Transverse colon (tissue), 4 donors: ENCODE measurements around the gene BTNL2. TPM values are rescaled to one million over a fixed set of nuclear protein-coding genes. Genes with fewer than 3 reads are reported as not detected.

Experiments
- DNase-seq: peaks from one replicate; pipeline ENCODE4 v3.0.0-alpha.2; 2019
- H3K27ac ChIP-seq, 4 donors: fragments of 200-600 bp; sonication (generic); 2 replicates each; pipeline ENCODE4 v1.5.1; 2016 to 2018; ENCODE audit warnings: inconsistent platforms in 4 of 4
- H3K27me3 ChIP-seq: fragments of 200-600 bp; sonication (generic); 2 replicates; pipeline ENCODE4 v1.5.1; 2017; ENCODE audit warnings: inconsistent platforms
- H3K36me3 ChIP-seq, 4 donors: fragments of 200-600 bp; sonication (generic); 2 replicates each; pipeline ENCODE4 v1.5.1; 2017 to 2019; ENCODE audit warnings: inconsistent platforms in 4 of 4
- H3K4me1 ChIP-seq, 4 donors: fragments of 200-600 bp; sonication (generic); 2 replicates each; pipeline ENCODE4 v1.5.1; 2017 to 2020; ENCODE audit warnings: inconsistent platforms in 4 of 4
- H3K4me3 ChIP-seq, 4 donors: fragments of 200-600 bp; sonication (generic); 1 replicate in 1 of 4; 2 replicates in 3 of 4; pipeline versions ENCODE4 v1.5.1 to v1.6.1; 2017 to 2019; ENCODE audit warnings: inconsistent platforms in 4 of 4
- H3K9me3 ChIP-seq, 2 donors: fragments of 200-600 bp; sonication (generic); 2 replicates each; pipeline ENCODE4 v1.5.1; 2017 to 2019; ENCODE audit warnings: inconsistent platforms in 2 of 2
- CTCF ChIP-seq, 5 experiments: fragments of 200-600 bp in 3 of 5; fragments of 450-650 bp in 2 of 5; sonication (generic) in 3 of 5; IDR thresholded peaks; 1 replicate in 2 of 5; 2 replicates in 3 of 5; pipeline ENCODE4 v1.5.1; 2016 to 2017; ENCODE audit warnings: antibody characterized with exemption in 5 of 5, inconsistent platforms in 3 of 5, mild to moderate bottlenecking in 2 of 5, moderate library complexity in 1 of 5
- EP300 ChIP-seq: sonication (generic); formaldehyde crosslinking; IDR thresholded peaks from one replicate; pipeline ENCODE4 v1.6.1; 2017; ENCODE audit warnings: antibody characterized with exemption, low read depth
- POLR2A ChIP-seq: fragments of 450-650 bp; IDR thresholded peaks from one replicate; pipeline ENCODE4 v1.6.1; 2016; ENCODE audit warnings: antibody characterized with exemption, mild to moderate bottlenecking, moderate library complexity
- POLR2AphosphoS5 ChIP-seq, 3 donors: sonication (generic); formaldehyde crosslinking; IDR thresholded peaks; one replicate each; pipeline ENCODE4 v1.6.1; 2016; ENCODE audit warnings: antibody characterized with exemption in 3 of 3
- WGBS, 2 donors: methylation state at CpG; one replicate each; pipeline ENCODE4 v1.1.5; 2018; ENCODE audit warnings: low coverage in 1 of 2; 5-methylcytosine and 5-hydroxymethylcytosine counted together
- in situ Hi-C, 4 donors: fragments of 200-750 bp; cut with MboI; loops; one replicate each; pipeline versions ENCODE4 v1.15.0 to v1.15.1; 2017; ENCODE audit warnings: low sequenced_read_pairs in 3 of 4, low pct_ligation_motif_present in 1 of 4, low pct_unique_long_range_greater_than_20kb in 1 of 4
- intact Hi-C: fragments of 100-400 bp; cut with DNase I; formaldehyde crosslinking; loops from one replicate; pipeline ENCODE4 v1.15.1; 2023; ENCODE audit warnings: low total_unique reads
- total RNA-seq, 4 donors: library from RNA; depleted of rRNA; stranded (reverse); fragments of >200 nt; gene quantifications; one replicate each; pipeline ENCODE4 v1.1.0, GENCODE V29; 2016

BTNL2 gene
- total RNA-seq, 4 donors from 2014 or later: not detected

- H3K4me1 ChIP-seq: no peaks in the 10 kb centered on the region
- in situ Hi-C loops: no loop called here
- TF ChIP-seq POLR2A (no peak), POLR2AphosphoS5 (IDR thresholded peaks at IDR 0.05) (no peak), CTCF (IDR thresholded peaks at IDR 0.05) (no peak), EP300 (no peak)
- no peak overlapping the region for H3K27ac ChIP-seq
- no peaks in the 10 kb centered on the region for H3K27me3 ChIP-seq
- H3K36me3 ChIP-seq: no peaks in the 10 kb centered on the region
- 94 to 100% methylated on average over 1 of the region's 1 CpG for WGBS, 2 donors
- no peak for DNase-seq
- H3K9me3 ChIP-seq: no peaks in the 10 kb centered on the region
- intact Hi-C loops: no loop called here
- H3K4me3 ChIP-seq: no peak overlapping the region
These were observed 20.9 kb downstream of the BTNL2 start for GRCh38 chr6:32386040-32386439.

- Histone ChIP-seq H3K4me1 (no peaks in the 10 kb centered on the region), H3K27me3 (no peaks in the 10 kb centered on the region), H3K27ac (no peak overlapping the region), H3K9me3 (no peaks in the 10 kb centered on the region), H3K36me3 (no peaks in the 10 kb centered on the region), H3K4me3 (no peak overlapping the region)
- TF ChIP-seq CTCF (IDR thresholded peaks at IDR 0.05) (no peak), POLR2AphosphoS5 (IDR thresholded peaks at IDR 0.05) (no peak), POLR2A (no peak), EP300 (no peak)
- 29% methylated on average over 1 of the region's 1 CpG; no CpG with 5 or more reads in 1 of the 2 donors for WGBS, 2 donors
- intact Hi-C loops: no loop called here
- in situ Hi-C loops: no loop called here
- no peak for DNase-seq
These were observed 24.1 kb downstream of the BTNL2 start for GRCh38 chr6:32382757-32383420.

GRCh38 chr6:32379545-32379944, 27.4 kb downstream of the BTNL2 start:
- TF ChIP-seq CTCF (IDR thresholded peaks at IDR 0.05): no peak
- TF ChIP-seq EP300: no peak
- no peak for TF ChIP-seq POLR2AphosphoS5 (IDR thresholded peaks at IDR 0.05)
- no peak for TF ChIP-seq POLR2A
- 53 to 70% methylated on average over 2 of the region's 2 CpGs for WGBS, 2 donors

GRCh38 chr6:32375739-32376529, 31.0 kb downstream of the BTNL2 start:
- no peak for DNase-seq
- in situ Hi-C loops: no loop called here
- no peaks in the 10 kb centered on the region for H3K9me3 ChIP-seq
- H3K36me3 ChIP-seq: no peaks in the 10 kb centered on the region
- no peak overlapping the region for H3K4me3 ChIP-seq
- H3K27ac ChIP-seq: no peak overlapping the region
- H3K4me1 ChIP-seq: no peaks in the 10 kb centered on the region
- no peaks in the 10 kb centered on the region for H3K27me3 ChIP-seq
- WGBS, 2 donors: 87% methylated on average over 7 of the region's 7 CpGs; no CpG with 5 or more reads in 1 of the 2 donors
- TF ChIP-seq EP300 (no peak), POLR2AphosphoS5 (IDR thresholded peaks at IDR 0.05) (no peak), POLR2A (no peak), CTCF (IDR thresholded peaks at IDR 0.05) (no peak)
- intact Hi-C loops: no loop called here

More at GRCh38 chr6:32379545-32379944, 27.4 kb downstream of the BTNL2 start:
- intact Hi-C loops: no loop called here
- H3K27ac ChIP-seq: no peak overlapping the region
- no peak overlapping the region for H3K4me3 ChIP-seq
- no peak for DNase-seq
- no peaks in the 10 kb centered on the region for H3K27me3 ChIP-seq
- H3K9me3 ChIP-seq: no peaks in the 10 kb centered on the region
- in situ Hi-C loops: no loop called here
- H3K36me3 ChIP-seq: no peaks in the 10 kb centered on the region
- no peaks in the 10 kb centered on the region for H3K4me1 ChIP-seq
